ENCODE measurements around the gene UMODL1.

Gene UMODL1

GRCh38 chr21:42149656-42150473 lies 78.7 kb downstream of the UMODL1 start:
- DNase-seq (ENCODE audit: low read depth), result no peak

- DNase-seq (ENCODE audit: low read depth), result no peak
Measured at GRCh38 chr21:42150474-42151085, 79.5 kb downstream of the UMODL1 start.

GRCh38 chr21:42151148-42151947 lies 80.2 kb downstream of the UMODL1 start:
- DNase-seq (ENCODE audit: low read depth), result no peak

- no peak for DNase-seq (ENCODE audit: low read depth)
Measured at GRCh38 chr21:42151948-42152220, 80.8 kb downstream of the UMODL1 start.

- DNase-seq (ENCODE audit: low read depth), result no peak
Measured at GRCh38 chr21:42153046-42153686, 82.0 kb downstream of the UMODL1 start.

- DNase-seq (ENCODE audit: low read depth), result no peak
Measured at GRCh38 chr21:42153746-42154145, 82.6 kb downstream of the UMODL1 start.

- no peak for DNase-seq (ENCODE audit: low read depth)
Measured at GRCh38 chr21:42154237-42155044, 83.3 kb downstream of the UMODL1 start.

- no peak for DNase-seq (ENCODE audit: low read depth)
Measured at GRCh38 chr21:42155045-42155855, 84.1 kb downstream of the UMODL1 start.

GRCh38 chr21:42156690-42157605 lies 85.8 kb downstream of the UMODL1 start:
- DNase-seq (ENCODE audit: low read depth), result no peak

- no peak for DNase-seq (ENCODE audit: low read depth)
Measured at GRCh38 chr21:42157606-42158310, 86.6 kb downstream of the UMODL1 start.

- no peak for DNase-seq (ENCODE audit: low read depth)
Measured at GRCh38 chr21:42158846-42159245, 87.7 kb downstream of the UMODL1 start.

- DNase-seq (ENCODE audit: low read depth), result no peak
Measured at GRCh38 chr21:42159560-42160110, 88.5 kb downstream of the UMODL1 start.

- DNase-seq (ENCODE audit: low read depth), result no peak
Measured at GRCh38 chr21:42160111-42160721, 89.1 kb downstream of the UMODL1 start.

- no peak for DNase-seq (ENCODE audit: low read depth)
Measured at GRCh38 chr21:42160765-42161164, 89.6 kb downstream of the UMODL1 start.

GRCh38 chr21:42161401-42161955 lies 90.4 kb downstream of the UMODL1 start:
- no peak for DNase-seq (ENCODE audit: low read depth)

GRCh38 chr21:42161956-42162681 lies 91.0 kb downstream of the UMODL1 start:
- no peak for DNase-seq (ENCODE audit: low read depth)

- no peak for DNase-seq (ENCODE audit: low read depth)
Measured at GRCh38 chr21:42162831-42163510, 91.9 kb downstream of the UMODL1 start.
